Neural progenitor cell (in vitro differentiated cells): ENCODE measurements around the gene TSPAN14.

Experiments used
- CTCF ChIP-seq: fragments of 200-600 bp; sonication (generic); IDR thresholded peaks from 2 replicates; pipeline ENCODE4 v1.5.1; 2017; ENCODE audit warnings: antibody characterized with exemption, mild to moderate bottlenecking
- EZH2 ChIP-seq: fragments of 200-600 bp; sonication (generic); IDR thresholded peaks from 2 replicates; pipeline ENCODE4 v1.6.1; 2017; ENCODE audit warnings: antibody characterized with exemption, mild to moderate bottlenecking, moderate library complexity
- EZH2phosphoT487 ChIP-seq: fragments of 200-600 bp; sonication (generic); IDR thresholded peaks from 2 replicates; pipeline ENCODE4 v1.6.1; 2017; ENCODE audit warnings: antibody characterized with exemption

- TF ChIP-seq EZH2: no peak
- TF ChIP-seq CTCF: no peak
- TF ChIP-seq EZH2phosphoT487: no peak
Observed at GRCh38 chr10:80415734-80416478, 38.2 kb upstream of the TSPAN14 start.
